Measurements from ENCODE around the gene CDT1.

The CDT1 gene

DNA sequence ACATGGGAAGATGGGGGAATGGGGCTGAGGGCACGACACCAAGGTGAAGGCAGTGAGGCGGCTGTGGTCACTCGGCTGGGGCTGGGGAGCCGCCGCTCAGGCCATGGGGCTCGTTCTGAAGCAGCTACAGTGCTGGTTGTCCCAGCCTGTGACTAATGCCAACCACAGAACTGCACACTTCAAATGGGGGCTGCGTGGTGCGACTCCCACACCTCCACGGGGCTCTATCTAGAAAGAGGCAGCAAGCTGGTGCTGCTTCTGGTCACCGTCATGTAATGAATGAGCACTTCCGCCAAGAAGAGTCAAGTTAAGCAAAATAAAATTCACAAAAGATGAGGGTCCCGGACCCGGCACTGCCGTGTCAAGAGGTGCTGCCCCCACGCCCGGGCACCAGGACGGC, 33.2 kb downstream of the CDT1 start:
- DNase-seq (ENCODE audit: low read depth), result no peak

DNA sequence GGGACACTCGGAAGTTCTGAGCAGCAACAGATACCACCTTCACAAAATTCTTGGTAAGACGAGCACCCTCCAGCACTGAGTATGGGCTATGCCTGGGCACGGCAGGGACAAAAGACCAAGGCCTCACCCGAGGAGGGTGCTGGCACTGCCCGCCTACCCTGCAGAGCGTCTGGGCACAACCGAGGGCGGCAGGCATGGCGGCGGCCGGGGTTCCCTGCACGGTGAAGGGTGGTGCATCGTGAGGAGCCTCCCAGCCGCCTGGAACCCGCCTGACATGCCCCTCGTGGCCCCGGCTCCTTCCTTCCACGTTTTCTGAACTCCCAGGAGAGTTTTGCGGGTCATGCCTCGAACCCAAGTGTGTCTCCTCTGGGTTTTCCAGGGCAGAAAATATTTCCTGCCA, 34.2 kb downstream of the CDT1 start:
- DNase-seq (ENCODE audit: low read depth), result no peak

DNA sequence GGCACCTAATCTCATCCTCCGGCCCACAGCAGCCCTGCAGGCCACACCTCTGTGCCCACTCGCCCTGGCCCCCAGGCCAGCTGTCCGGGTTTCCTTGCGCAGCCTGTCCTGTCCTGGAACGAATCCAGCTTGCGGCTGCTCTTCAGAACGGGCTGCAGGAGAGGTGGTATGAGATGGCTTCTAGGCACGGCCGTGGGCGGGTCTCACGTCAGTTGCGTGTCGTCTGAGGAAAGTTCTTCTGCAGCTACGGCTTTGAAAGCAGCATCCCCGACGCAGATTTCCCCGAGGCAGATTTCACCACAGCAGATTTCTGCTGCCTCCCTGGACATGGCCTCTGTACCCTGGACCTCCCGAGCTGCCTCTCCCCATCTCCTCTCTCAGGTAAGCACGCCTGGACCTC, 35.0 kb downstream of the CDT1 start:
- no peak for DNase-seq (ENCODE audit: low read depth)

DNA sequence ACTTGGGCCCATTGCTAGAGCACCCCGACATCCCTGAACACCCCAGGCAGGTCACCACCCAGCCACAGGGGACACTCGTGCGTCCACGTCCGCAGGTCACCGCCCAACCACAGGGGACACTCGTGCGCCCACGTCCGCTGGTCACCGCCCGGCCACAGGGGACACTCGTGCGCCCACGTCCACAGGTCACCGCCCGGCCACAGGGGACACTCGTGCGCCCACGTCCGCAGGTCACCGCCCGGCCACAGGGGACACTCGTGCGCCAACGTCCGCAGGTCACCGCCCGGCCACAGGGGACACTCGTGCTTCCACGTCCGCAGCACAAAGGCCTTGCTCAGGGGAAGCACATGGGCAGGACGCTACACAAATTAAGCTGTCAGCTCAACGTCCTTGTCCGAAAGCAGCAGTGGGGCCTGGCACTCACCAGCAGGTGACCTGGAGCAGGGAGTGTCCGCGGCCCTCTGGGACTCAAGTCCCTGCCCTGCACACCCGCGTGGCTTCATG, 35.5 kb downstream of the CDT1 start:
- no peak for DNase-seq (ENCODE audit: low read depth)

DNA sequence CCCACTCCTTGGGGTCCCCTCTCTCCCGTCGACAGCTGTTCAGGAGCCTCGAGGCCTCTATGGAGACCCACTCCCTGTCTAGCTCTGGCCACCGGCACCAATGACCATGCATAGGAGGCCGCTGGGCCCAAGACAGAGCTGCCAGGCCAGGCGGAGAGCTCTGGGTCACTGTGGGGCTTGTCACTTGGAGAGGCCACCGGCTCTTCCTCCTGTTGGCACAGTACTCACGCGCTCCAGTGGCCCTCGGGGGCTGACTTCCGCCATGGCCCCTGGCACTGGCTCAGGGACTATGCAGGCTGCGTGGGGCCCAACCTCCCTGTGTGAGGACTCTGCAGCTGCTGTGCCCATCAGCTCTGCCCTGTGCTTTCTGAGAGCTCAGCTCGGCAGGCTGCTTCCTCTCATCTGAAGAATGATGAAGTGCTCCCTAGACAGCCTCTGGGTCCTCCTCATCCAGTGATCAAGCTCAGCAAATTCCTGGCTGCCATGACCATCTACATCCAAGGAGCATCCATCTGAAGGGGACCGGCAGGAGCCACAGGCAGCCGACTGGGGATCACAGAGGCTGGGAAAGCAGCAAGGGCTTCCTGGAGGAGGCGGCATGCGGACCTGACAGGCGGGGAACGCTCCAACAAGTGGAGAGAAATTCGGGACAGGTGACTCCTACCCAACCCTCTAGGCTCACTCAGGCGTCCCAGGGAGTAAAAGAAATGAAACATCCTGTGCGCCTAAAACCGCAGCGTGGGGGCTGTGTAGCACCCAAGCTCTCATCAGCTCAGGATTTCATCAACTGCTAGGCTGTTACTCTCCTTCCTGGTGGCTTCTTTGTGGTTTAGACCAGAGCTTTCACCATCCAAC, 36.4 kb downstream of the CDT1 start:
- no peak for DNase-seq (ENCODE audit: low read depth)

DNA sequence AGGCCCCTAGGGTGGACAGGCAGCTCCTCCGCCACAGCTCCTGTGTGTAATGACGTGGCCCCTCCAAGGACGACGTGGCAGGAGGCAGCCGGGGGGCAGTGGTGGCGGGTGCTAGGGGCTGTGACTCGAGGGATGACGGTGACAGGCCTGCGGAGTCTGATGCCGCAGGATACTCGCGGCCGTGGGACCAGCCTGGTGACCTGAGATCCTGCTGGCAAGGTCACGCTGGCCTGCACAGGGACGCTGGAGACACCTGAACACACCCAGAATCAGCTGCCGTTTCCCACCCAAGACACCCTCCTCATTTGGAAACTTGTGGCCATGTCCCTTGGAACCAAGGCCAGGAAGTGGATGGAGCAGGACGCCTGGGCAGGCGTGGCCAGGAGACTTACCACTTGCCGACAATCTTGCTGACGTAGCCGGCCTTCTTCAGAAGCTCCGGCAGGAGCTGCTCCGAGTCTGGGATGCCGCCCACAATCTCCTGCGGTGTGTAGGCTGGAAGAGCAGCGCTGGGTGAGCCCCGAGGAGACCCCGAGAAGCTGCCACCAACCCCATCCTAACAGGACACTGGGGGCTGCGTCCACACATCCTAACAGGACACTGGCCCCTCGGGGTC, 37.1 kb downstream of the CDT1 start:
- DNase-seq (ENCODE audit: low read depth), result no peak

DNA sequence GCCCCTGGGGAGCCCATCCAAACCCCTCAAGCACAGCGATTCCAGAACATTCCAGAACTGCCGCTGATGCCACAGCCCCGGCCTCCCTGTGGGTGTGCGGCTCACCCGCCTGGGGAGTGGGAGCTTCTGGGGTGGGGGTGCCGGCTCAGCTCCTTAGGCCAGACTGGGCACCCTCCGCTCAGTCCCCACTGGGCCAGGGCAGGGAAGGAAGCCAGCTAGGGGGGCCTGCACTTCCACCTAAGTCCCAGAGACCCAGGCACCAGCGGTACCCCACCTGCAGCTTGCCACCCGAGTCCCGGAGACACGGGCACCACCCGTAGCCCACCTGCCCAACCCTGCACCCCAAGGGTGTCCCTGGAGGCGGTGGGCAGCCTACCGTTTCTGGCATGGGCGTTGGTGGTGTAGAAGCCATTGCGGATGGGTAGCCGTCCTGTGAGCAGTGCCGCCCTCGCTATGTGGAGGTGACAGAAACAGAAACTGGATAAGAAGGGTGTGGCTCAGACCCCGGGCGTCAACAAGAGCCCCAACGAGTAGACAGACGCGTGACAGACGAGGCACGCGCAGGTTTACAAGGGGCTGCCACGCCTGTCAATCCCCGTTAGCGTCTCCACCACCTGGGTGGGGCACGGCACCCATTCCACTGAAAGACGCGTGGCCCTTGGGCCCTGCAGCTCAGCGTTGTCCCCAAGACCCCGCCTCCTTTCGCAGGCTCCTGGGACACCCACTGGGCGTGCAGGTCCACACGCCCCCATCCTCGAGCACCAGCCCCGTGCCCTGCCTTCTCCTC, 38.1 kb downstream of the CDT1 start:
- DNase-seq (ENCODE audit: low read depth), result no peak

DNA sequence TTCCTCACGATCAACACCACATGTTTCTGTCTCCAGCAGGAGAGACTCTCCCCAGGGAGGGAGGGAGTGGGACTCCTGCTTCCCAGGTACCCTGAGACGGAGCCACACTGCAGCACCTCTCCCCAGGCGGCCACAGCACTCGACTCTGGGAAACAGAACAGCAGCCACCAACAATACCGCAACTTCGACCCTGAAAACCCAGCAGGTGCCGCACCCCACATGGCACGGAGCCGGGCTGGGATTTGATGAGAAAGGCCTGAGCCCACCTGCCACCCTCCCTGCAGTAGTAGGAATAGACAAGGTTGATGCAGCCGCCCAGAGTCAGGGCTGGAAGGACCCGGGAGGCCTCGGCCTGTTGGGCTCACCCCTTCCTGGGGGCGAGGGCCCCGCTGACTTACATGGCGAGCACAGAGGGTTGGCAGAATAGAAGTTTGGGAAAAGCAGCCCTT, 38.7 kb downstream of the CDT1 start:
- DNase-seq (ENCODE audit: low read depth), result no peak

DNA sequence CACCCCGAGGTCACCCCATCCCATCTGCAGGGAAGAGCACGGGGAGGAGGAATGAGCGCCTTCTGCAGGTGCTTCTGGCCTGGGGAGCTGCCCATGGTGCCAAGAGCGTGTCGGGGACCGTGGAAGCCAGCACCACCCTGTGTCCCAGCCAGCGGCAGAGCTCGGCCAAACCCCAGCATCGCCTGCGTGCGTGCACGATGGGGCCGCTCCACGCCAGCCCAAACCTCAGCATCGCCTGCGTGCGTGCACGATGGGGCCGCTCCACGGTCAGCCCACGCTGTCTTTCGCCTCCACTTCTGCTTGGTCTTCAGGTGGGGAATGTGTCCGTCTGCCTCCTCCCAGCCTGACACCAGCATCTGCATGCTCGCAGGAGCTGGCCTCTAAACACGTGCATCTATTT, 39.2 kb downstream of the CDT1 start:
- DNase-seq (ENCODE audit: low read depth), result no peak

DNA sequence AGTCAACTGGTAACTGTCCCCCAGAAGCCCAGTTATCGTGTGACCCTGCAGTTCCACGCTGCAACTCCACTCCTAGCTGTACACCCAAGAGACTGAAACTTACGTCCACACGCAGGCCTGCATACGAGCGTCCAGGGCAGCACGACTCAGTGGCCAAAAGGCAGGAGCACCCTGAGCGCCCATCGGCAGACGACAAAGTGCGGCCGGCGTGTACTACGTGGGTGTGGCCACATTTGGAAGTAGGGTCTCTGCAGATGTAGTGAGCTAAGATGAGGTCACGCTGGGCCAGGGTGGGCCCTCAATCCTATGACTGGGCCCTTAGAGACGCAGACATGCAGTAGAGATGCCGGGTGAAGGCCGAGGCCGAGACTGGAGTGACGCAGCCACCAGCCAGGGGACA, 39.7 kb downstream of the CDT1 start:
- no peak for DNase-seq (ENCODE audit: low read depth)

DNA sequence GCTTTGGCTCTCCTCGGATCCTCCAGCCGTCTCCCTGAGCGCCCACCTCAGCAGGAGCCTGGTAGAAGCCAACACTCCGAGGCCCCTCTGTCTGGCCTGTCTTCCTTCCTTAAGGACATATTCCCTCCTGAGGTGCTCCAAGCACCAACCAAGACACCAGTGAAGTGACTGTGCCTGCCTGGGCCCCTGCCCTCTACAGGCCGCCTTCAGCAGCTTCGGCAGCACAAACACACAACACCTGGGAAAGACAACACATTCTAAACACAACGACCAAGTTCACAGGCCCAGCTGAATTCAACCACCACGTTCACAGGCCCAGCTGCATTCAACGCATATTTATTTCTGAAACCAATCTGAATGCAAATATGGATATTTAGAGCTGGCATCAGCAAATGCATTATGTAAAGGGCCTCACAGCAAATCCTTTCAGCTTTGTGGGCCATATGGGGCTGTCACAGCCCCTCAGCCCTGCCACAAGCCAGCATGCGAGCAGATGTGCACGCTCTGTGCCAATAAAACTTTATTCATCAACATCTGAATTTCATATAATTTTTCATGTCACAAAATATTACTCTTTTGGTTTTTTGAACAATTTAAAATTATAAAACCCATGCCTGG, 40.9 kb downstream of the CDT1 start:
- DNase-seq (ENCODE audit: low read depth), result no peak

DNA sequence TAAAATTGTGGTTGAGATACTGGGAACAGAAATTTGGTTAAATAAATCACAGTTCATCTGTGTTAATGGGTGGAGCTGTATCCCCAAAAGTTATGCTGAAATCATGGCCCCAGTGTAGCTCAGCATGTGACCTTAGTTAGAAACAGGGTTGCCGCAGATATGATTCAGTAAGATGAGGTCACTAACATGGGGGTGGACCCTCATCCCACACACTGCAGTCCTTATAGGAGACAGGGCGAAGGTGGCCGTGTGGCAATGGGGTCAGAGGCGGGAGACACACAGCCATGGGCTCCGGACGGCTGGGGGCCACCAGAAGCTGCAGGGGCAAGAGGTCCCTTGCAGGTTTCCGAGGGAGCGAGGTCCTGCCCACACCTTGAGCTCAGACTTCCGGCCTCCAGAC, 42.5 kb downstream of the CDT1 start:
- no peak for DNase-seq (ENCODE audit: low read depth)

DNA sequence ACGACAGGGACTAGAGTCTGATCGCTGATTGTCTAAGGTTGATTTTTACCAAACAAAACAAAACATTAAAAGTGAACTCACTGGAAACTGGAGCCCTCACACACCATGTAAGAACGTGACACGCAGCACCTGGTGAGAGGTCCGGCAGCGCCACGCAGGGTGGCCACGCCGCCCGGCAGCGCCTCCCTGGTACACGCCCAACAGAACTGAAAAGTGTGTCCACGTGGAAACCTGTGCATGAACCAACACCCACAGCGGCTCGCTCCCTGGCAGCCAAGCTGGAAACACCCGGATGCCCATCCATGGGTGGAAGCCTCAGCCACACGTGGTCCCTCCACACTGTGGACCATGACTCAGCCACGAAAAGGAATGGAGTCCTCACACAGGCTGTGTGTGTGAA, 44.1 kb downstream of the CDT1 start:
- no peak for DNase-seq (ENCODE audit: low read depth)

DNA sequence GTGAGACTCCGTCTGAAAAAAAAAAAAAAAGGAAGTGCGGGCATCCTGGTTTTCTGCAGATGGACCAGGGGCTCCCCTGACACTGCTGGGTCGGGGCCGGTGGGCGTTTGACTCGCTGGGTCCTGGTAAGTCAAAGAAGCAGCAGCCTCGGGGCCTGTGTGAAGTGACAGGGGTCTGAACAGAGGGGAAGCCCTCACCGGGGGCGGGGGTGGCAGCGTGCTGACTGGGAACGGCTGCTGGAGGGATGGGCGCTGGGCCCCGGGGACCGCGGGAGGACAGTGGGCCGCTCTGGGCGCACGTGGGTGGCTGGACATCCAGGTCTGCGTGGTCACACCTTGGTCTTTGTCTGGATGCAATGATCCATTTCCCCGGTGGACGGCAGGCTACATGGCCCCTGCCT, 45.0 kb downstream of the CDT1 start:
- DNase-seq (ENCODE audit: low read depth), result no peak

DNA sequence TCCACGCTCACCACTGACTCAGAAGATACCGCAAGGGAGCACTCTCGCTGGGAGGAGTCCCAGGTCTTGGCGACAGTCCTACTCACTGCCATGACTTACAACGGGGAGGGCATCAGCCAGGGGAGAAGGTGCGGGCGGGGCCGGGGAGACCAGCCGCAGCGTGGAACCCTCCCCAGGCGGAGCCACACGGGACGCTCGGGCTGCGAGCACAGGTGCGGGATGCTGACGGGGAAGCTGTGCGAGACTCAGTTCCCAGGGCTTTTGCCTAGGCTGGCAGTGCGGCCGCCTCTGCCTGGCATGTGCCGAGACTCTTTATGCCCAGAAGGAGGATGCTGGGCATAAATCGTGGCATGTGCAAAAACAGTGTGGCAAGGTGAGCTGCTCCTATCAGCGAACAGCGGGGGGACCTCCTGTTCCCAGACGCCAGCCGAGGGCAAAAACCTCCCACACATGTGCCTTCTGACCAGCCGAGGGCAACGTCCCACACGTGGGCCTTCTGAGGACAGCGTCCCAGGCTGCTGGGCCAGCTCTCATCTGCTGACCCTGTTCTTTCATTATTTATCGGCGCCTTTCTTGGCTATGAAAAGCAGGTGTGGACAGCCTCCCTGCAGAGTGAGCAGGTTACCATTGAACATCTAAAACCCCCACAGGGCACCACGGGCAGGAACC, 47.1 kb downstream of the CDT1 start:
- no peak for DNase-seq (ENCODE audit: low read depth)

DNA sequence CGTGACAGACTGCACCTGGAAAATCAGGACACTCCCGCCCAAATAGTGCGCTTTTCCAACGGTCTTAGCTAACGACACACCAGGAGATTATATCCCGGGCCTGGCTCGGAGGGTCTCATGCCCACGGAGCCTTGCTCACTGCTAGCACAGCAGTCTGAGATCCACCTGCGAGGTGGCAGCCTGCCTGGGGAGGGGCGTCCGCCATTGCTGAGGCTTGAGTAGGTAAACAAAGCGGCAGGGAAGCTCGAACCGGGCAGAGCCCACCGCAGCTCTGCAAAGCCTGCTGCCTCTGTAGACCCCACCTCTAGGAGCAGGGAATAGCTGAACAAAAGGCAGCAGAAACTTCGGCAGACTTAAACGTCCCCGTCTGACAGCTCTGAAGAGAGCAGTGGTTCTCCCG, 48.0 kb downstream of the CDT1 start:
- DNase-seq (ENCODE audit: low read depth), result no peak

DNA sequence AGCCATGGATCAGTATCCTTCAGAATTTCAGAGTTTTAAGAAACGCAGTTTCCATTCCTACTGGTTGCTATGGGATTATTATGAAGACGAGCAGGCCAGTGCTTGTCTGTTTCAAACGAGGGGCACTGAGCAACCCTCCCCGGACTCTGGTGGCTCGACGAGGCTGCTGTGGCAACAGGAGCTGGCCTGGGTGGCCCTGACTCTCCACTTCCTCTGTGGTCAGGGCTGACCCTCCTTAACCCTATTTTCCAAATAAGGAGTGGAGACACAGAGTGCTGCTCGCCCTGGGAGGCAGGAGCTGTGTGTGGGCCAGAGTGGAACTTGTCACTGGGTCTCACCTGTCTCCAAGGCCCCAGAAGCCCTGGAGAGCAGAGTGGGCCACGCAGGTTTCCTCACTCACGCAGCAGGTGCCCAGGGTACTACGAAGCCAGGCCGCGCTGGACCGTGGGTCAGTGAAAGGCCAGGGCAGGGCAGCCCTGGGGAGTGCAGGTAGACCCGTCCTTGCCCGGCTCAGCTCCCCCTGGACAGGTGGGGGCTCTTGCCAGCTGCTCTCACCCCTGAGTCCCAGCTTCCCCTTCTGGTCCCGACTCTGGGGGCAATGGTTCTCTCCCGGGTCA, 49.8 kb downstream of the CDT1 start:
- no peak for DNase-seq (ENCODE audit: low read depth)

DNA sequence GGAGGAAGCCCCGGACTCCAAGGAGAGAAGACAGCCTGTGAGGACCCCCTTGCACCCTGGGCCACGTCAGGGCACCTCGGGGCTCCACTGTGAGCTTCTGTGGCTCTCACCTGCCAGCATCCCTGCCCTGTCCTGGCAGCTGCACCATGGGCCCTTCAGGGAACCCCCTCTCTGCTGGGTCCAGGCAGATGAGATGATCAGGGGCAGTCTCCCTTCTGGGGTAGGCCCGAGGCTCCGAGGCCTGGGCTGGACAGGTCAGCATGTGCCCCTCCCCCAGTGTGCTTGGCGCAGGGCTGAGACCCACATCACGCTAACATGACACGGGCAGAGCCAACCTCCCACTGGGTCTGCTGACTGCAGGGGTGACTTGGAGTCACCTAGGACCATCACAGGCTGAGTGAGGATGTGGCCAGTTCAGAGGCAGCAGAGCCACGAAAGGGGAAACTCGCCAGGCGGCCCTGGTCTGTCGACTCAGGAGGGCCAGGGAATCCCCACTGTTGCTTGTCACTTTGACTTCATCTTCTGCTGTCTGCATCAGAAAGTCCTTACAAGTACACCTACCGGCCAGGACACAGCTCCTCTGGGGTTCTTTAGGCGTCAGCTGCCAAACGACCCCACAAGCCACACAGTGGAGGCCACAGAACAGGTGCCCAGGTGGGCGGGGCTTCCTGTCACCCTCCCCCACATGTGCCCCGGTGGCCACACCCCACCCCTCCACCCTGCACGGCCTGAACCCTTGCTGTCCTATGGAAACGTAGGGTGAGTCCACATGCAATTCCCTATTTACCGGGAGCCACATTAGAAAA, 50.9 kb downstream of the CDT1 start:
- no peak for DNase-seq (ENCODE audit: low read depth)

DNA sequence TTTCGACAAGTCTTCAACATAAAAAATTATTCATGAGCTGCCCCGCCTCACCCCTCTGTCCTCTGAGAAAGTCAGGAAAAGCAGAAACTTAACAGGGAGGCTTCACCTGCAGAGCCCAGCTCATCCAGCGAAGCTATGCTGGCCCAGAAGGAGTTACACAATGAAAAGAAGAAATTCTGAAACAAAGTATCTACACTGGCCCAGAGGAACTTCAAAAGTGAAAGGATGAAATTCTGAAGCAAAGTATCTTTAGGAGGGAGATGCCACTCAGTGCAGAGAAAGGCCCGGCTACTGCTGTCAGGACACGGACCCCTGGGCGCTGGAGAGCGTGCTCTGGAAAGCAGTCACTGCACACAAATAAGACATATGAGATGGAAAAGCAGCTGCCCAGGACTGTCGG, 51.6 kb downstream of the CDT1 start:
- no peak for DNase-seq (ENCODE audit: low read depth)

DNA sequence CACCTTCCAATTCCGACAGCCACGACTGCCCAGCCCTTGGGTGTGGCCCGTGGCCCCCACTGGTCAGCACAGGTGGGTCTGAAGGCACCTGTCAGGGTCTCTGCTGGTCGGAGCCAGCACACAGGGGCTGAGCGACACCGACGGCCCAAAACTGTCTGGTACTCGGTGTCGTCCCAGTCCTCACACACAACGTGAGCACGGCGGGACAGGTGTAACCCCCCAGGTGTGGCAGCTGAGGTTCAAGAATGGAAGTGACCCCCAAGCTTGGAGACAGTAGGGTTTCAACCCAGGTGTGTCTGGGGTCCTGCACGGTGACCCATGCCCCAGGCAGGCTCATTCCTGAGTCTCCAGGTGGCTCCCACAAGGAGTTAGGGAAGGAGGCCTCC, 52.1 kb downstream of the CDT1 start:
- DNase-seq (ENCODE audit: low read depth), result no peak

All from activated T-cell treated with anti-CD3 and anti-CD28 coated beads for 24 hours (primary cell).